PC-3 (cell line): ENCODE measurements around the gene CIAO3.

Source experiments
- CTCF ChIP-seq: fragments of 300-600 bp; sonication (generic); conservative IDR thresholded peaks from 2 replicates; pipeline ENCODE4 v1.5.1; 2017; ENCODE audit warnings: antibody characterized with exemption, low read depth, mild to moderate bottlenecking, low read length
- EZH2 ChIP-seq: fragments of 300-600 bp; sonication (generic); IDR thresholded peaks from one replicate; pipeline ENCODE4 v1.6.1; 2017; ENCODE audit warnings: antibody characterized with exemption, mild to moderate bottlenecking, low read length; ENCODE audit not compliant: unreplicated experiment
- EZH2phosphoT487 ChIP-seq: fragments of 300-600 bp; sonication (generic); IDR thresholded peaks from 2 replicates; pipeline ENCODE4 v1.6.1; 2018; ENCODE audit warnings: mild to moderate bottlenecking, antibody characterized with exemption, low read length, borderline replicate concordance

GRCh38 chr16:745739-746138 is 4.9 kb upstream of the CIAO3 start:
- TF ChIP-seq EZH2, result no peak
- no peak for TF ChIP-seq CTCF
- no peak for TF ChIP-seq EZH2phosphoT487
